HG02840 (cell line): ENCODE data around the gene ZDHHC7.
A peak's percentile ranks its signal among the peaks of the same experiment; 100 is the strongest.

Source experiments
- ATAC-seq: cut with Tn5 transposase; IDR thresholded peaks from one replicate; pipeline ENCODE4 v1.9.1; 2021; ENCODE audit warnings: mild to moderate bottlenecking, moderate library complexity, moderate number of reproducible peaks; ENCODE audit not compliant: unreplicated experiment, low FRiP score

Gene ZDHHC7

DNA sequence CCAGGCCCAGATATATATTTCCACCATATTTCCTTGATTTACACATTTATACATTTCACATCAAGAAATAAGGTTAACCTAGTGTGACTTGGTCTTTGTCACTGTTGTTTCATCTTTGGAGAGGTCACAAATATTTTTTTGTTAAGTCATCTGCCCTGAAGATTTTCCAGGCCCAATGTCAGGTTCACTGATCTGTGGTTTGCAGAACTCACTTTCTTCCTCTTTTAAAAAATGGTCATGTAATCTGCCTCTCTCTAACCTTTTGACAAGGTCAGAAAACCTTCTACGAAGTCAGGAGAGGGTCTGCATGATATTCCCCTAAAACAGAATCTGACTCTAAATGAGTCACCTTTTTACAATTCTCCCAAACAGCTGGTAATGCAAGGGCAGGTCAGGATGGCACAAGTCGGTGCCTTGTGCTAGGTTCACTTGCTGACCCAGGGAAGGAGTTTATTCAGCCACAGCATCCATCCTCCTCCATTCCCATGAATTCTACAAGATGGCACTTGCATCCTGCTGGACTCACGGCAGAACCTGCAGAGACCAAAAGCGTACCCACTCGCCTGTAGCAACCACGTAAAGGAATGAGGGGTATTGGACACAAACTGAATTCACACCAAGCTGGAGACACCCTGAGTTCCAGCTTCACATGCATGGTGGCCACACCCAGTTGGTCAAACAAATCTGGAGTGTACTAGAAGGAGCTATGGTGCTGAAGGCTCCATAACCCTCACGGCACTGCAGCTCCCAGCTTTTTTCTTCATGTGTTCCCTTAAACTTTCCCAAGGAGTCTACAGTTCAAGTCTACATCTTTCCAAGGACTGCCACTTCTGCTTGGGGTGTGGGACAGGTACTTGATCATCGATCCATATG, 14.7 kb upstream of the ZDHHC7 start:
- no peak for ATAC-seq

DNA sequence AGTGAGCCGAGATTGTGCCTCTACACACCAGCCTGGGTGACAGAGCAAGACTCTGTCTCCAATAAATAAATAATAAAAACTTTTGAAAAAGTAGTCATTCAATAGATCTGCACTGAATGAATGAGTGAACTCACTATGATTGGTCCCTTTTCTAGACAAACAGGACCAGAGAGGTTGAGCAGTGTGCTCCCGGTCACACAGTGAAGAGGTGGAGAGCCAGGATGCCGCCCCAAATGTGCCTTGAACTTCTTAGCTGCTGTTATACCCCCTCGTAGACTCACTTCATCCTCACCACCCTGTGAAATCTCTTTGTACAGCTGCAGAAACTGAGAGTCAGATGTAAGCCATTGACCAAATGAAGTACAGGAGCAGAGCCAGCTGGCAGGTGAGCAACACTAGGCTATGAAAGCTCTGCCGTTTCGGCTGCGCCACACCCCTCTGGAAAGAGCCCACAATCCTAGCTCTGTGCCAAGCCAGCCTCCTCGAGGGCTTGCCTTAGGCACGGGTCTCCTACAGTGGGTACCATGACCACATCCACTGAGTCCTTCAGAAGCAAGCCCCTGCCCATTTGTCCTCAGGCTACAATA, 8.4 kb upstream of the ZDHHC7 start:
- ATAC-seq = no peak

DNA sequence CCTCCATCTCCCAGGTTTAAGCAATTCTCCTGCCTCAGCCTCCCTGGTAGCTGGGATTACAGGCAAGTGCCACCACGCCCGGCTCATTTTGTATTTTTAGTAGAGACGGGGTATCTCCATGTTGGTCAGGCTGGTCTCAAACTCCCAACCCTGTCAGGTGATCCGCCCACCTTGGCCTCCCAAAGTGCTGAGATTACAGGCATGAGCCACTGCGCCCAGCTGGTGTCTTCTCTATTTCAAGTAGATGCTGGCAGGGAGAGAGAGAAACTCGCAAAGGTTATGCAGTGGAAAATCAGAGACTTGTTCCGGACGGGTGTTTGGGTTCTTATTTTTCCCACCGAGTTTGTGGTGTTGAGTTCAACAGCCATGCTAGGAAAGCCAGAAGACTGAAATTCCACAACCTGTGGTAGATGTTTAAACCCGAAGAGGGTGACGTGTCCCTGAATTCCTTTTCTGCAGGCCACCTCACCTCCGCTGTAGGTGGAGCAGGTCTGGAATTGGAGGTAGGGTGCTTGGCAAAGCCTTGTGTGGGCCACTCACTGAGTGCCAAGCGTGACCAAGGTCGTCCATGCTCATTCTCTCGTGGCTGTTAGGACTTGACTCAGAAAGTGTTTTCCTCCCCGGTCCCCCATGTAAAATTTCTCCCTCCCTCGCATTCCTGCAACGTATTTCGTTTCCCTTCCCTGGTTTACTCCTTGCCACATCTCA, 7.3 kb upstream of the ZDHHC7 start:
- ATAC-seq = no peak

DNA sequence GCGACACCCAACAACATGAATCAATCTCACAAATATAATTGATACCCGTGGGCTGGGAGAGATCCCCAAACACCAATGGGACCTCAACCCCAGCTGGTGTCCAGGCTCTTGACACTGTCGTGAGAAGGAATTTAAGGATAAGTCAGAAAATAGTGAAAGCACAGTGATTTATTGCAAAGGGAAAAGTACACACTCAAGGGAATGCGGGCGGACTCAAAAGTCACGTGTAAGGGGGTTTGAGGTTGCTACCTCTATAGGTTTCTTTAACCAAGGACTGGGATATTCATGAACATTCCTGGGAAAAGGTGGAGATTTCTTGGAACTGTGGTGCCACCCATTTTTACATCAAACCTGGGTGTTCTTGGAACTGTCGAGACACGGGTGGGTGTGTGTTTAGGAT, 6.3 kb upstream of the ZDHHC7 start:
- ATAC-seq = no peak

DNA sequence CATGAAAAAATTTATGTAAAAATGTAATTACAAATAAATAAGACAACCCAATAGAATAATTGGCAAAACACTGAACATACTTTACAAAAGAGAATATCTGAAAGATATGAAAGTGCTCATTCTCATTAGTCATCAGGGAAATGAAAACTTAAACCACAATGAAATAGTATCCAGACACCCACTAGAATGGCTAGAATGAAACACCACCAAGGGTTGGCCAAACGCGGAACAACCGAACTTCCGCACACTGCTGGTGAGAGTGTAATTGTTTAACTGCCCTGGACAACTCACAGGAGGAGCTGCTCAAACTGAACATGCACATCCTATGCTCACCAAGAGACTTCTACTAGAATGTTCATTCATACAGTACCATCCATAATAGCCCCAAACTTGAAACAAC, 5.8 kb upstream of the ZDHHC7 start:
- ATAC-seq = no peak

DNA sequence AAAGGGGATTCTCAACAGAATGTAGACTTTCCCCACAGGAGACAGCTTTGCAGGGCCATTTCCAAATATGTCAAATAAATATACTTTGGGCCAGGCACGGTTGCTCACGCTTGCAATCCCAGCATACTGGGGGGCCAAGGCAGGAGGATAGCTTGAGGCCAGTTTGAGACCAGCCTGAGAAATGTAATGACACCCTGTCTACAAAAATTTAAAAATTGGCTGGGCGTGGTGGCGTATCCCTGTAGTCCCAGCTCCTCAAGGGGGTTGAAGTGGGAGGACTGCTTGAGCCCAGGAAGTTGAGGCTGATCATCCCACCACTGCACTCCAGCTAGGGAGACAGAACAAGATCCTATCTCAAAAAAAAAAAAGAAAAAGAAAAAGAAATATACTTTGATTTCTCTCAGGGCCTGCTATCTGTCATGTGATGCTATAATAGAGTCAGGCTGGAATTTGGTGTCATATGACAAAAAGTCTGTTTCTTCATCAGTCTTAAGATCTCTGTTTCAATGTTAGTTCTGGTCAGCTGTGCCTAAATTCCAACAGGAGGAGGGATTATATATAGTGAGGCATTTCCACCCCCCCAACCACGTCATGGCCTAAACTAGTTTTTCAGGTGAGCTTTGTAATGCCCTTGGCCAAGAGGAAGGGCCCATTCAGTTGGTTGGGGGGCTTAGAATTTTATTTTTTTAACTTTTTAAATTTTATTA, 4.3 kb upstream of the ZDHHC7 start:
- ATAC-seq = no peak

DNA sequence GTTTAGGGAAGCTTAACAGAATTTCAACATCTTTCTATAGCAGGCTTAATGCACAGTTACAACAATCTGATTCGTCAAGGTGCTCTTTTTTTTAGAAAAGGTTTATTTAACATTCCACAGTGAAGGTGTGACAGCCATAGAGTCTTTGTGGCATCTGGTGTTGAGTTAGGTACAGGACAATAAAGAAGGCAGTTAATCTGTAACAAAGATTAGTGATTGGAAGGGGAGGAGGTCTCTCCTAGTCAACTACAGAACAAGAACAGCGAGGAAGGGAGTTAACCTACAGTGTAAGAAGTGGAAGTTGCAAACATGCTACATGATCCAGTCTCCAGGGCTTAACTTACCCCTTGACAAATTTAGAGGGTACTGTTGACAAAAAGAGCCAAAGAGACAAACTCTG, 3.0 kb upstream of the ZDHHC7 start:
- ATAC-seq = no peak

DNA sequence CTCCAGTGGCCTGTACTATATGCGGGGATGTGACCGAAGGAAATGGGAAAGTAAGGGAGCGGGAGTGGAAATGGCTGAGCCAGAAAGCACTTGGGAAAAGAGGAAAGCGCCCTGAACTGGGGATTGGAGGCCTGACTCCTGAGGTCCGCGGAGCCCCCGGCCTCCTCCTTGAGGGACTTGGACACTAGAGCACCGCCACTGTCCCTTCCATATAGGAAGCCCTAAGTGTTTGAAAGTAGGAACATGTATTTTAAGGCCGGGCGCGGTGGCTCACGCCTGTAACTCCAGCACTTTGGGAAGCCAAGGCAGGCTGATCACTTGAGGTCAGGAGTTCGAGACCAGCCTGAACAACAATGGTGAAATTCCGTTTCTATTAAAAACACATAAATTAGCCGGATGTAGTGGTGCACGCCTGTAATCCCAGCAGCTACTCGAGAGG, 530 bp upstream of the ZDHHC7 start:
- ATAC-seq = peak; percentile 6

DNA sequence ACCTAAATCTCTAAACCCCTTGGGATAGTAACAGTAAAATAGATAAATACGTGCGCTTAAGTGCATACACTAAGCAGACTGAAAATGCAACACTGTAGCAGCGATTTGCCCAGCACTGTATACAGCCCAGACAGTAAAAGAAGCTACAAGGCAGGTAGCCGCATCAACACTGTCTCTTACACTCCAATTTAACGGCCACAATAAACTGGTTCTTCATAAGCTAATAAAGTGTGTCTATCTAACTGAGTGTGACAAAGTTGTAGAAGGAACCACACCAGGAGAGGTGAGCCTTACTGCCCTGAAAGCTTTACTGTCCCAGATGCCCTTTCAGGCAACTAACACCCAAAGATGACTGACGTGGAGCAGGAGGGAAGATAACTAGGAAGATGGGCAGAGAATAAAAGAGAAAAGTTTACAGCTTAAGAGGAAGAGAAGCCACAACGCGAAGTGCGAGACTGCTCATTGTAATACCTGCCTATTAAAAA, 847 bp downstream of the ZDHHC7 start:
- ATAC-seq = no peak

DNA sequence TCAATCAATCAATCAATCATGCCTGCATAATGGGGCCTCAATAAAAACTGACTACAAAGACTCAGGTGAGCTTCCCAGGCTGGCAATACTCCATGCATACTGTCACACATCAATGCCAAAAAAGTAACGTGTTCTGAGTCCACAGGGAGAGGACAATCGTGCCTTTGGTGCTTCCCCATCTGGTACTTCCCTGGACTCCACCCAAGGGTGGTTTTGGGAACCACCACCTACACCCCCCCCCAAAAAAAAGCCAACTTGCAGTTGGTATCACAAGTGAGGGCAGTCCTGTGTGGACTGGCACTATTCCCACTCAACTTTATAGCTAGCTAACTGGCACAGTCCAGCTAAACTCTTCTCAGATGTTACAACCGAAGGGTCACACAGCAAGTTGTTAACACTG, 3.1 kb downstream of the ZDHHC7 start:
- no peak for ATAC-seq

DNA sequence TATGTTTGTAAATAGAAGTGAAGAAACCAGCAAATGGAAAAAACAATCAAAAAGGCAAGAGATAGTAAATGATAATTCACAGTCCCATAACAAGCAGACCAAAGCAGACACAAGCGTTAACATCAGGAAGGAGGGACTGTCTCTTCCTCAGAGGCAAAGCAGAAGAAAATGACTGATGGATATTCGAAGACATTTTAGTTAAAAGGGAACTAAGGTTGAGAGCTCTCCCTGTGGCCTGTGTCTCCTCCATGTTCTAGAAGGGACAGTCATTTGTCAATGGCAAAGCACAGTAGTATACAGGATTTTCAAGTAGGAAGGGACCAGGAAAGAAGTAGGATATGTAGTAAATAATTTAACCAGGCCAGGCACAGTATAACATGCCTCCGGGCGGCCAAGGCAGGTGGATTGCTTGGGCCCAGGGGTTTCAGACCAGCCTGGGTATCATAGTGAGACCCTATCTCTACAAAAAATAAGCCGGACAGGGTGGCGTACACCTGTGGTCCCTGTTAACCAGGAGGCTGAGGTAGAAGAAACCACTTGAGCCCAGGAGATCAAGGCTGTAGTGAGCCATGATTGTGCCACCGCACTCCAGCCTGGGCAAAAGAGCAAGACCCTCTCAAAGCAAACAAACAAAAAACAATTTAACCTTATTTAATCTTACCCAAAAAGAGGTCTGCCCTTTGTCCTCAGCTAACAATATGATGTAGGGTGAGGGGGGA, 3.7 kb downstream of the ZDHHC7 start:
- no peak for ATAC-seq

DNA sequence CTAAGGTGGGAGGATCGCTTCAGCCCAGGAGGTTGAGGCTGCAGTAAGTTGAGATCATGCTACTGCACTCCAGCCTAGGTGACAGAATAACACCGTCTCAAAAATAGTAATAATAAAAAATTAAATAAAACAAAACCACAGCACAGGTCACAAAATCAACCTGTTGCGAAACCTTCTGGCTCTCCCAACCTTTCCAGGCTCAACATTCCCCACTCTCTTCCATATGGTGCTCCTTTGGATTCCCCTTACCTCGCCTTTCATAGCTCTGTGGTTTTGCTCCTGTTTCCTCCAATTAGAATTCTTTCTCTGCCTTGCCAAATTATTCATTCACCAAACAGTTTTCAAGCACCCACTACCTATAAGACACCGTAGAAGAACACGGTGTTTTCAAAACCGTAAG, 4.7 kb downstream of the ZDHHC7 start:
- ATAC-seq = no peak

DNA sequence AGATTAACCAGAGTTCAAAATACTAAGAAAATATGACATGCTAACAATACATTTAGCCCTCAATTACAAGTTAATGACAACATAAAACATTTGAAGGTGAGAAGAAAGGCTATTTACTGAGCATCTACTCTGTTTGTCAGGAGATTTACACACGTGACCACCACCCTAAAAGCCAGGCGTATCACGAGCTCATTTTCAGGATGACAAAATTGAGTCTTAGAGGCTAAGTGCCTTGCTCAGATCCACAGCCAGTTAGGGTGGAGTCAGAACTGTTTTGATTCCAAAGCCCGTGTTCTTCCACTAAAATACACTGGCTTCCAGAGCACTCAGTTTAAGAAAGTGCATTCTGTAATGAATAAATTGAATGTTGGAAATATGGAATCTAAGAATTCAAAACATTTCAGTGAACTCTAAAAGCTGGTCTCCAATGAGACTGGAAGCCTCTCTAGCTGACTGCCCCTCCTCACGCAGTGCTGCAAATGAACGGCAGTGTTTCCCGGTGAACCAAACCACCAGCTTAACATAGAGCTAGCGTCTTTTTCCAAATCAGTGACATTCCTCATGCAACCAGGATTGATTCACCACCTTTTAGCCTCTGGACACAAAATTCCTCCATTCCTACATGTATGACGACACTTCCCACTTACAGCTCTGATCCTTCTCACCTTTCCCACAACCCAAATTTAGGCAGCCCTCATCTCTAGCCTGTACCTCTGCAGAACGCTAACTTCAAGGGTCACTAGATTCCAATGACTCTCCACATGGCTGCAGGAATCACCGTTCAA, 5.9 kb downstream of the ZDHHC7 start:
- ATAC-seq = no peak

DNA sequence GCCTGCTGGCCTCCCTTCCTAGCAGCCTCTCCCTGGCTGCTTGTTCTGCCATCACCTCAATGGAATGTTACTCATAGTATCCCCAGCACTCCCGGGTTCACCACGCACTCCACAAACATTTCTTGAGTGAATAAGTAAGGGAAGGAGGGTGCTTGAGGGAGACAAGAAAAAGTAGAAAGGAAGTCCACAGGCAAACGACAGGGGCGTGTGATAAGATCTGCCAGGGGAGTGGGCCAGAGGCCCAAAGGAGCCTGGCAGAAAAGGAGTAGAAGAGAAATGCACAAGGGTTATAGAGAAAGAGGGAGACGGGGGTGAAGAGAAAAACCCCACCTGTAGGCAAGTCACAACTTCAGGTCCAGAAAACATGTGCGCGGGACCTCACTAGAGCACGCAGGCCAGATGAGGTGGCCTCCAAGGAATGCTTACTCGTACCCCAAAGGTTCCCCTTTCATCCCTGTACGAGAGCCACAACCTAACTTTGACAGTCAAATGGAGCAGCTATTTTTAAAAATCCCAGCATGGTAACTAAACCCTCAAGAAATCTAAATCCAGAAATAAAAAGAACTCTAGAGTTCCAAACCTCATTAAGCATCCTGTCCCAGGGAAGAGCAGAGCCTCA, 6.6 kb downstream of the ZDHHC7 start:
- ATAC-seq = no peak

DNA sequence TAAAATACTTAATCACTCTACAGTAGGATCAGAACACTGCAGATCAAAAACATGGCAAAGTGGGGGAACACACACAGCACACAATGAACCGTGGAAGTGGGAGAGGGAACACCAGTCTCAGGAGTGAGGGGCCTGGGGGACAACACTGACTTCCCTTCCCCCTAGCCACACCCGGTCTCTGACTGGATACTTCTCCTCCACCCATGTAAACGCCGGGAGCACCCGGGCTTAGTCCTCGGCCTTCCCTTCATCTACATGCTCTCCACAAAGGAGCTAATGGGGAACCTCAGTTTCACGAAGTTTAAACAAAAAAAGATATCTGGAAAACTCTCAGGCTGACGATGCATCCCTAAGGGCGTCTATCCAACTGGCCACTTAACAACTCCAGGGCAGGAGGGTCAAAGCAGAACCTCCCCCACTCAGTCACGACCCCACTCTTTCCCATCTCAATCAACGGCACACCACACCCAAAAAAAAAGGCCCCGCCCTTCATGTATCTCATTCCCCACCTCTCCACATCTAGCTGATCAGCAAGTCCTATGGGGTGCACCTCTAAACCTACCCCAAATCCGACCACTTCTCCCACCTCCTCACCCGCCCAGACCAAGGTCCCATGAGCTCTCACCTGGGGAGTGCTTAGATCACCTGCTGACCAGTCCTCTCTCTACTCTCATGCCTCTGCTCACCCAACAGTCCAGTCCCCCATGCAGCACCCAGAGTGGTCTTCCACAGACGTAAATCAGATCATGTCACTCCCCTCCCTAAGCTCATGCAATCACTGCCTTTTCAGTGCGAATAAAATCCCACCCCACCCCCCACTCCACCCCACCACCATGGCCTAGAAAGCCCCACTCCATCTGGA, 7.4 kb downstream of the ZDHHC7 start:
- ATAC-seq = no peak

DNA sequence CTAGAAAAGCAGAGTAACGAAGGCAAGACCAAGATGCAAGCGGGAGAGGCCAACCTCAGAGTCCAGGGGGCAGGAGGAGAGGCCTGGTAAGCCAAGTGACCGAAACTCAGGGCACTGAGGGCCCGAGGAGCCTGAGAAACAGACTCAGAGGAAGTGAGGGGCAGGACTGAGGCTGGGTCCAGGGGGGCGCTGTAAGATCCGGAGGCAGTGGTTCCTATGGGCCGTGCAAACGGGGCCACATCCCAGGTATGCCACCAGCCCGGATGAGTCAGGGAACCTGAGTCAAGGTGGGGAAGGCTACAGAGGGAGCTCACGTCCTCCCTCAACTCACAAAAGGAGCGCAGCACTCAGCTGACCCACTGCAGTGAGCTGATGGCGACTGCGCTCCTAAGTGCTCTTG, 8.3 kb downstream of the ZDHHC7 start:
- no peak for ATAC-seq

DNA sequence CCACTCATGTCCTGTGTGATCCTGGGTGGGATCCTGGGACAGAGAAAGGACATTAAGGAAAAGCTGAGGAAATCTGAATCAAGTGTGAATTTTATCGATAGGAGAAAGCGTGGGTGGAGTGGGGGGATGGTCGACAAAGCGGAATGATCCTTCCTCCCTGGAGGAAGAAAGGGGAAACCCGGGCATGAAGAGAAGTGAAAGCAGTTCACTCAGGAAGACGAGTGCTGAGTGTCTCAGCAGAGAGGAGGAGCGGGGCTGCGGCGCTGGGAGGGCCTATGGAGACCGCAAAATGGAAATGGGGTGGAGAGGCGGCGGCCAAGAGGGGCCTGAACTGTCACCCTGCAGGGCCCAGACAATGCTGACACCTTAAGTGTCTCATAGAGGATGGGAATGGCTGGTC, 8.7 kb downstream of the ZDHHC7 start:
- ATAC-seq = no peak

DNA sequence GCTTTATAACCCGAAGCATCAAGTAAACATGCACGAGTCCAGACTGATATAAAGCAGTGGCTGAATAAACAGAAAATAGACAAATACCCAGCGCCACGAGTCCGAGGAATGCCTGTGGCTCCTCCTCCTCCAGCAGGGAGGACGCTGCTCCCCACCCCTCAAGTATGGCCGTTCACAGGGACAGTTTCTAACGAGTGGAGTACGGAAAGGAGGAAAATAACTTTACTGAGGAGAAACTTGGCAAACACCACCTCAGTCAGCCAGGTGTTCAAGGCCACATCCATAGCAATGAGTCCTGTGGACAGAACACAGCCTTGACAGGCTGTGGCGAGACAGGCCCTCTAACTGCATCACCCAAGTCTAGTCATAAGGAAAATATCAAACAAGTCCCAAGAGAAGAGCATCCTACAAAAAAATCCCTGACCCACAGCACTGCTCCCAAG, 9.2 kb downstream of the ZDHHC7 start:
- no peak for ATAC-seq
